ACC112 (cell line): Measurements from ENCODE around the gene CNOT6.

Experiments used
- H2AFZ ChIP-seq: fragments of 200-600 bp; sonication (generic); one replicate; pipeline ENCODE4 v1.6.0; 2017; ENCODE audit warnings: antibody characterized with exemption, low read length; ENCODE audit not compliant: unreplicated experiment
- H3K27ac ChIP-seq: fragments of 200-600 bp; sonication (generic); 2 replicates; pipeline ENCODE4 v1.5.1; 2014; ENCODE audit warnings: low read depth, mild to moderate bottlenecking, antibody characterized with exemption, low read length, moderate library complexity
- H3K27me3 ChIP-seq: fragments of 200-600 bp; sonication (generic); 2 replicates; pipeline ENCODE4 v1.6.1; 2014; ENCODE audit warnings: mild to moderate bottlenecking, antibody characterized with exemption, low read length, moderate library complexity, mixed read lengths; ENCODE audit not compliant: insufficient read depth
- H3K36me3 ChIP-seq: fragments of 200-600 bp; sonication (generic); 2 replicates; pipeline ENCODE4 v1.6.1; 2016; ENCODE audit warnings: mild to moderate bottlenecking, antibody characterized with exemption, low read length, moderate library complexity, mixed read lengths; ENCODE audit not compliant: insufficient read depth
- H3K4me1 ChIP-seq: fragments of 200-600 bp; sonication (generic); one replicate; pipeline ENCODE4 v1.6.1; 2016; ENCODE audit warnings: low read length, mixed read lengths; ENCODE audit not compliant: insufficient read depth, unreplicated experiment, control insufficient read depth
- H3K4me3 ChIP-seq: fragments of 200-600 bp; sonication (generic); 2 replicates; pipeline ENCODE4 v1.5.1; 2014; ENCODE audit warnings: mild to moderate bottlenecking, low read depth, low read length
- H3K79me2 ChIP-seq: fragments of 200-600 bp; sonication (generic); one replicate; pipeline ENCODE4 v1.6.0; 2016; ENCODE audit warnings: low read length; ENCODE audit not compliant: control insufficient read depth, unreplicated experiment, insufficient read depth

The CNOT6 gene

GRCh38 chr5:180593446-180594206, 99.4 kb downstream of the CNOT6 start:
- Histone ChIP-seq H3K4me1 (peaks cover 5% of the 10 kb centered on the region), H3K27me3 (peaks cover 49% of the 10 kb centered on the region), H3K36me3 (no peaks in the 10 kb centered on the region), H3K79me2 (no peaks in the 10 kb centered on the region), H3K4me3 (no peak overlapping the region), H3K27ac (no peak overlapping the region), H2AFZ (no peak overlapping the region)

GRCh38 chr5:180594311-180595045, 100.3 kb downstream of the CNOT6 start:
- Histone ChIP-seq H3K79me2 (no peaks in the 10 kb centered on the region), H3K4me3 (no peak overlapping the region), H3K27me3 (peaks cover 40% of the 10 kb centered on the region), H3K36me3 (no peaks in the 10 kb centered on the region), H2AFZ (no peak overlapping the region), H3K27ac (no peak overlapping the region), H3K4me1 (peaks cover 5% of the 10 kb centered on the region)

GRCh38 chr5:180595046-180595379, 100.8 kb downstream of the CNOT6 start:
- no peak overlapping the region for H2AFZ ChIP-seq
- H3K27me3 ChIP-seq, result peaks cover 35% of the 10 kb centered on the region
- no peaks in the 10 kb centered on the region for H3K36me3 ChIP-seq
- no peaks in the 10 kb centered on the region for H3K79me2 ChIP-seq
- peaks cover 5% of the 10 kb centered on the region for H3K4me1 ChIP-seq
- no peak overlapping the region for H3K27ac ChIP-seq
- H3K4me3 ChIP-seq, result no peak overlapping the region

GRCh38 chr5:180595381-180596114, 101.4 kb downstream of the CNOT6 start:
- Histone ChIP-seq H3K4me3 (no peak overlapping the region), H3K36me3 (no peaks in the 10 kb centered on the region), H3K27me3 (peaks cover 30% of the 10 kb centered on the region), H2AFZ (no peak overlapping the region), H3K4me1 (peaks cover 4% of the 10 kb centered on the region), H3K27ac (no peak overlapping the region), H3K79me2 (no peaks in the 10 kb centered on the region)

- no peaks in the 10 kb centered on the region for H3K4me1 ChIP-seq
- H3K36me3 ChIP-seq, result no peaks in the 10 kb centered on the region
- H3K4me3 ChIP-seq, result no peak overlapping the region
- H3K79me2 ChIP-seq, result no peaks in the 10 kb centered on the region
- H2AFZ ChIP-seq, result no peak overlapping the region
- peaks cover 23% of the 10 kb centered on the region for H3K27me3 ChIP-seq
- no peak overlapping the region for H3K27ac ChIP-seq
Observed at GRCh38 chr5:180596115-180596667, 102.0 kb downstream of the CNOT6 start.

GRCh38 chr5:180596668-180597231, 102.6 kb downstream of the CNOT6 start:
- Histone ChIP-seq H3K27ac (no peak overlapping the region), H3K36me3 (no peaks in the 10 kb centered on the region), H2AFZ (no peak overlapping the region), H3K4me1 (no peaks in the 10 kb centered on the region), H3K27me3 (peaks cover 18% of the 10 kb centered on the region; the same call in 1 of the 2 replicates), H3K4me3 (no peak overlapping the region), H3K79me2 (no peaks in the 10 kb centered on the region)

- Histone ChIP-seq H3K4me3 (no peak overlapping the region), H3K36me3 (no peaks in the 10 kb centered on the region), H3K79me2 (no peaks in the 10 kb centered on the region), H3K4me1 (no peaks in the 10 kb centered on the region), H3K27ac (no peak overlapping the region), H2AFZ (no peak overlapping the region), H3K27me3 (peaks cover 4% of the 10 kb centered on the region; the same call in 1 of the 2 replicates)
Observed at GRCh38 chr5:180598316-180598701, 104.1 kb downstream of the CNOT6 start.

GRCh38 chr5:180598797-180599589, 104.8 kb downstream of the CNOT6 start:
- H3K4me1 ChIP-seq, result no peaks in the 10 kb centered on the region
- H3K79me2 ChIP-seq, result no peaks in the 10 kb centered on the region
- H2AFZ ChIP-seq, result no peak overlapping the region
- H3K27ac ChIP-seq, result no peak overlapping the region
- H3K36me3 ChIP-seq, result no peaks in the 10 kb centered on the region
- H3K27me3 ChIP-seq, result no peaks in the 10 kb centered on the region
- no peak overlapping the region for H3K4me3 ChIP-seq

GRCh38 chr5:180599590-180599914, 105.4 kb downstream of the CNOT6 start:
- Histone ChIP-seq H2AFZ (no peak overlapping the region), H3K36me3 (no peaks in the 10 kb centered on the region), H3K27ac (no peak overlapping the region), H3K79me2 (no peaks in the 10 kb centered on the region), H3K27me3 (no peaks in the 10 kb centered on the region), H3K4me1 (no peaks in the 10 kb centered on the region), H3K4me3 (no peak overlapping the region)
